Measurements from ENCODE around the gene RHOF. TPM values are rescaled to one million over a fixed set of nuclear protein-coding genes. Genes with fewer than 3 reads are reported as not detected.

RHOF gene
- total and polyA plus RNA-seq, 2 of the 8 experiments (the other 6 are each of a cell fraction or from before 2014, with no cell fraction given) = 23.8 to 31.9 TPM

DNA sequence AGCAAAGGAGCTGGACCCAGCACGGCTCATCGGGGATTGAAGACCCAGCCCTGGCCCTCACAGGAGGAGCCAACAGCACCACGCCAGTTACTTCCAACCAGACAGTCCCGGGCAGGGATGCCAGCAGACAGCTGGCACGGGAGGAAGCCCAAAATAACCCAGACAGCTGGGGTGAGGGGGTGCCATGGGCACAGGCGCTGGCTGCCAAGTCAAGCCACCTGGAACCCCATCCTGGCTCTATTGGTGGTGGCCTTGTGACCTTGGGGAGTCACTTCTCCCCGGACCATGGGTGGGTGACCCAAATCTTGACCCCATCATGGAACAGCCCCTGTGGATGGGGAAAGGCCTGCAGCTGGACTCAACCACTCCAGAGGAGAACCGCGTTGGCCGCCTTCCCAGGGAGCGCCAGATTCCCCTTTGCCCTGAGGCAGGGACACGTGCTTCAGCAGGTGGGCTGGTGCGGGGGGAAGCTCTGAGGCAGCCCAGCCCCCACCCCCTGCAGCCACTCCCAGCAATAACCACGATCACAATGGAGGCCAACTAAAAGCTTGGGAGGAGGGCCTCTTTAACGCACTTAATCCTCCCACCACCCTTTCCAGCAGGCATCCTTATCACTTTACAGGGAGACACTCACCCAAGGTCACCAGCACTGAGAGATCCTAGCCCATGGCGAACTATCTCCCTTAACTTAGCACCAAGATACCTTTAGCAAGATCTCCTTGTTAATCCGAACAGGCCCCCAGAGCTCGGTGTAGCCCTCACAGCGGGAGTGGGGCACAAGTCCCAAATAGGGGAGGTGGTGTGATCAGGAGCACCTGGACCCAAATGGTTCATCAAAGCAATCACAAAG is 4.7 kb upstream of the RHOF start (continued):
- TF ChIP-seq JUN (IDR thresholded peaks at IDR 0.05; ENCODE audit: low read depth, low read length) = no peak
- TF ChIP-seq GABPA (IDR thresholded peaks at IDR 0.05; ENCODE audit: borderline replicate concordance, insufficient read depth, low read length) = no peak
- peak; percentile 41; the same call in 1 of the 2 replicates for TF ChIP-seq E2F6 (IDR thresholded peaks at IDR 0.05)
- TF ChIP-seq, protein P1, sequence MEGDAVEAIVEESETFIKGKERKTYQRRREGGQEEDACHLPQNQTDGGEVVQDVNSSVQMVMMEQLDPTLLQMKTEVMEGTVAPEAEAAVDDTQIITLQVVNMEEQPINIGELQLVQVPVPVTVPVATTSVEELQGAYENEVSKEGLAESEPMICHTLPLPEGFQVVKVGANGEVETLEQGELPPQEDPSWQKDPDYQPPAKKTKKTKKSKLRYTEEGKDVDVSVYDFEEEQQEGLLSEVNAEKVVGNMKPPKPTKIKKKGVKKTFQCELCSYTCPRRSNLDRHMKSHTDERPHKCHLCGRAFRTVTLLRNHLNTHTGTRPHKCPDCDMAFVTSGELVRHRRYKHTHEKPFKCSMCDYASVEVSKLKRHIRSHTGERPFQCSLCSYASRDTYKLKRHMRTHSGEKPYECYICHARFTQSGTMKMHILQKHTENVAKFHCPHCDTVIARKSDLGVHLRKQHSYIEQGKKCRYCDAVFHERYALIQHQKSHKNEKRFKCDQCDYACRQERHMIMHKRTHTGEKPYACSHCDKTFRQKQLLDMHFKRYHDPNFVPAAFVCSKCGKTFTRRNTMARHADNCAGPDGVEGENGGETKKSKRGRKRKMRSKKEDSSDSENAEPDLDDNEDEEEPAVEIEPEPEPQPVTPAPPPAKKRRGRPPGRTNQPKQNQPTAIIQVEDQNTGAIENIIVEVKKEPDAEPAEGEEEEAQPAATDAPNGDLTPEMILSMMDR (IDR thresholded peaks at IDR 0.05; ENCODE audit: control extremely low read depth in 1 of 3, insufficient read depth in 1 of 3, low read depth in 1 of 3, low read length in 3 of 3) = no peak
- no peak for TF ChIP-seq CHD2 (IDR thresholded peaks at IDR 0.05; ENCODE audit: low read length)
- no peak for TF ChIP-seq KDM5A (IDR thresholded peaks at IDR 0.05; ENCODE audit: low read length)
- TF ChIP-seq BRCA1 (IDR thresholded peaks at IDR 0.05; ENCODE audit: low read depth, low read length) = no peak
- no peak for TF ChIP-seq GTF2F1 (IDR thresholded peaks at IDR 0.05; ENCODE audit: borderline replicate concordance, low read depth, low read length)
- no peak for TF ChIP-seq SAP30 (IDR thresholded peaks at IDR 0.05; ENCODE audit: insufficient read depth, insufficient replicate concordance, low read length)
- no peak for TF ChIP-seq JUND (IDR thresholded peaks at IDR 0.05; ENCODE audit: low read length)
- TF ChIP-seq SIN3A (conservative IDR thresholded peaks at IDR 0.05 in 1 of 2, IDR thresholded peaks at IDR 0.05 in 1 of 2; ENCODE audit: low read depth in 1 of 2, low read length in 2 of 2) = peak in 1 of 2 experiments; percentile 43; a peak in 1 of 4 replicates
- 0 out of 2 replicates have a peak, but pooled peaks have one; percentile 22 for TF ChIP-seq TAF1 (IDR thresholded peaks at IDR 0.05; ENCODE audit: low read depth, low read length)
- TF ChIP-seq NANOG (IDR thresholded peaks at IDR 0.05; ENCODE audit: insufficient read depth, low read depth, low read length, poor library complexity, severe bottlenecking) = no peak
- no peak for TF ChIP-seq ATF3 (IDR thresholded peaks at IDR 0.05; ENCODE audit: insufficient read depth, low read depth, low read length)
- TF ChIP-seq, protein P2, sequence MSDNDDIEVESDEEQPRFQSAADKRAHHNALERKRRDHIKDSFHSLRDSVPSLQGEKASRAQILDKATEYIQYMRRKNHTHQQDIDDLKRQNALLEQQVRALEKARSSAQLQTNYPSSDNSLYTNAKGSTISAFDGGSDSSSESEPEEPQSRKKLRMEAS (IDR thresholded peaks at IDR 0.05) = peak; percentile 64
